GM19324 (cell line): ENCODE data around the gene CCDC69.
A peak's percentile ranks its signal among the peaks of the same experiment; 100 is the strongest.

Experiments
- ATAC-seq: cut with Tn5 transposase; IDR thresholded peaks from one replicate; pipeline ENCODE4 v1.9.1; 2021; ENCODE audit warnings: mild to moderate bottlenecking, moderate library complexity; ENCODE audit not compliant: unreplicated experiment, low FRiP score

Gene CCDC69

GRCh38 chr5:151173711-151174611 is 49.9 kb downstream of the CCDC69 start:
- no peak for ATAC-seq

- ATAC-seq, result no peak
Observed at GRCh38 chr5:151171529-151171928, 52.4 kb downstream of the CCDC69 start.

GRCh38 chr5:151168602-151169344 is 55.1 kb downstream of the CCDC69 start:
- ATAC-seq, result no peak

GRCh38 chr5:151167022-151167421 is 56.9 kb downstream of the CCDC69 start:
- ATAC-seq, result no peak

GRCh38 chr5:151164687-151165392 is 59.1 kb downstream of the CCDC69 start:
- ATAC-seq, result peak; percentile 76

- no peak for ATAC-seq
Observed at GRCh38 chr5:151162776-151163175, 61.1 kb downstream of the CCDC69 start.

- ATAC-seq, result no peak
Observed at GRCh38 chr5:151159649-151160373, 64.1 kb downstream of the CCDC69 start.

GRCh38 chr5:151158287-151158661 is 65.6 kb downstream of the CCDC69 start:
- ATAC-seq, result no peak

- ATAC-seq, result peak; percentile 61
Observed at GRCh38 chr5:151157426-151158286, 66.2 kb downstream of the CCDC69 start, which contains the start of gene ANXA6. ANXA6 (minus strand) TSS chr5:151157779; CDS start chr5:151147901, 9,878 bp downstream.

- ATAC-seq, result no peak
Observed at GRCh38 chr5:151156507-151157420, 67.1 kb downstream of the CCDC69 start.

GRCh38 chr5:151155775-151156506 is 68.0 kb downstream of the CCDC69 start:
- peak; percentile 34 for ATAC-seq

- ATAC-seq, result peak; percentile 31
Observed at GRCh38 chr5:151154931-151155774, 68.7 kb downstream of the CCDC69 start.

GRCh38 chr5:151153766-151154272 is 70.1 kb downstream of the CCDC69 start:
- no peak for ATAC-seq

- no peak for ATAC-seq
Observed at GRCh38 chr5:151153300-151153699, 70.6 kb downstream of the CCDC69 start.

- no peak for ATAC-seq
Observed at GRCh38 chr5:151151793-151152192, 72.1 kb downstream of the CCDC69 start.

- ATAC-seq, result no peak
Observed at GRCh38 chr5:151151263-151151660, 72.6 kb downstream of the CCDC69 start.
